ENCODE data around the gene CRYBG3.

CRYBG3 gene

GRCh38 chr3:97971679-97972567 lies 150.1 kb downstream of the CRYBG3 start, which contains the start of gene RIOX2 (continued):
- TF ChIP-seq BCL11B (tag by site-specific recombination; IDR thresholded peaks at IDR 0.05; ENCODE audit: low read depth) (no peak), FEZF1 (tag by site-specific recombination; IDR thresholded peaks at IDR 0.05) (no peak), MYNN (tag by site-specific recombination; IDR thresholded peaks at IDR 0.05; ENCODE audit: borderline replicate concordance) (no peak), ZNF248 (tag by site-specific recombination; IDR thresholded peaks at IDR 0.05) (no peak), ZNF214 (tag by site-specific recombination; IDR thresholded peaks at IDR 0.05; ENCODE audit: borderline replicate concordance) (no peak), ZNF148 (tag by site-specific recombination; IDR thresholded peaks at IDR 0.05; ENCODE audit: borderline replicate concordance) (no peak), ZNF621 (tag by site-specific recombination; IDR thresholded peaks at IDR 0.05) (no peak), ZNF701 (tag by site-specific recombination; IDR thresholded peaks at IDR 0.05) (no peak), ZNF114 (tag by site-specific recombination; IDR thresholded peaks at IDR 0.05) (no peak), ZNF324 (tag by site-specific recombination; IDR thresholded peaks at IDR 0.05) (no peak), ZNF19 (tag by site-specific recombination; IDR thresholded peaks at IDR 0.05; ENCODE audit: low read depth) (no peak), ZNF341 (tag by site-specific recombination; IDR thresholded peaks at IDR 0.05; ENCODE audit: low read depth) (peak; percentile 23; the same call in 1 of the 2 replicates), KLF16 (tag by site-specific recombination; IDR thresholded peaks at IDR 0.05) (0 out of 2 replicates have a peak, but pooled peaks have one; percentile 30), ZNF645 (tag by site-specific recombination; IDR thresholded peaks at IDR 0.05) (no peak), MZF1 (tag by site-specific recombination; IDR thresholded peaks at IDR 0.05; ENCODE audit: borderline replicate concordance) (no peak), ZNF510 (tag by site-specific recombination; IDR thresholded peaks at IDR 0.05; ENCODE audit: insufficient replicate concordance) (no peak), OSR2 (tag by site-specific recombination; IDR thresholded peaks at IDR 0.05) (no peak), SCRT1 (tag by site-specific recombination; IDR thresholded peaks at IDR 0.05; ENCODE audit: borderline replicate concordance) (peak; percentile 83)
- TF ChIP-seq, protein P1, sequence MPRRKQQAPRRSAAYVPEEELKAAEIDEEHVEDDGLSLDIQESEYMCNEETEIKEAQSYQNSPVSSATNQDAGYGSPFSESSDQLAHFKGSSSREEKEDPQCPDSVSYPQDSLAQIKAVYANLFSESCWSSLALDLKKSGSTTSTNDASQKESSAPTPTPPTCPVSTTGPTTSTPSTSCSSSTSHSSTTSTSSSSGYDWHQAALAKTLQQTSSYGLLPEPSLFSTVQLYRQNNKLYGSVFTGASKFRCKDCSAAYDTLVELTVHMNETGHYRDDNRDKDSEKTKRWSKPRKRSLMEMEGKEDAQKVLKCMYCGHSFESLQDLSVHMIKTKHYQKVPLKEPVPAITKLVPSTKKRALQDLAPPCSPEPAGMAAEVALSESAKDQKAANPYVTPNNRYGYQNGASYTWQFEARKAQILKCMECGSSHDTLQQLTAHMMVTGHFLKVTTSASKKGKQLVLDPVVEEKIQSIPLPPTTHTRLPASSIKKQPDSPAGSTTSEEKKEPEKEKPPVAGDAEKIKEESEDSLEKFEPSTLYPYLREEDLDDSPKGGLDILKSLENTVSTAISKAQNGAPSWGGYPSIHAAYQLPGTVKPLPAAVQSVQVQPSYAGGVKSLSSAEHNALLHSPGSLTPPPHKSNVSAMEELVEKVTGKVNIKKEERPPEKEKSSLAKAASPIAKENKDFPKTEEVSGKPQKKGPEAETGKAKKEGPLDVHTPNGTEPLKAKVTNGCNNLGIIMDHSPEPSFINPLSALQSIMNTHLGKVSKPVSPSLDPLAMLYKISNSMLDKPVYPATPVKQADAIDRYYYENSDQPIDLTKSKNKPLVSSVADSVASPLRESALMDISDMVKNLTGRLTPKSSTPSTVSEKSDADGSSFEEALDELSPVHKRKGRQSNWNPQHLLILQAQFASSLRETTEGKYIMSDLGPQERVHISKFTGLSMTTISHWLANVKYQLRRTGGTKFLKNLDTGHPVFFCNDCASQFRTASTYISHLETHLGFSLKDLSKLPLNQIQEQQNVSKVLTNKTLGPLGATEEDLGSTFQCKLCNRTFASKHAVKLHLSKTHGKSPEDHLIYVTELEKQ (tag by site-specific recombination; IDR thresholded peaks at IDR 0.05; ENCODE audit: borderline replicate concordance) = no peak
- TF ChIP-seq, protein P2, sequence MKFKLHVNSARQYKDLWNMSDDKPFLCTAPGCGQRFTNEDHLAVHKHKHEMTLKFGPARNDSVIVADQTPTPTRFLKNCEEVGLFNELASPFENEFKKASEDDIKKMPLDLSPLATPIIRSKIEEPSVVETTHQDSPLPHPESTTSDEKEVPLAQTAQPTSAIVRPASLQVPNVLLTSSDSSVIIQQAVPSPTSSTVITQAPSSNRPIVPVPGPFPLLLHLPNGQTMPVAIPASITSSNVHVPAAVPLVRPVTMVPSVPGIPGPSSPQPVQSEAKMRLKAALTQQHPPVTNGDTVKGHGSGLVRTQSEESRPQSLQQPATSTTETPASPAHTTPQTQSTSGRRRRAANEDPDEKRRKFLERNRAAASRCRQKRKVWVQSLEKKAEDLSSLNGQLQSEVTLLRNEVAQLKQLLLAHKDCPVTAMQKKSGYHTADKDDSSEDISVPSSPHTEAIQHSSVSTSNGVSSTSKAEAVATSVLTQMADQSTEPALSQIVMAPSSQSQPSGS (tag by site-specific recombination; IDR thresholded peaks at IDR 0.05; ENCODE audit: low read depth) = peak; percentile 27; the same call in 1 of the 2 replicates
- TF ChIP-seq, protein P3, sequence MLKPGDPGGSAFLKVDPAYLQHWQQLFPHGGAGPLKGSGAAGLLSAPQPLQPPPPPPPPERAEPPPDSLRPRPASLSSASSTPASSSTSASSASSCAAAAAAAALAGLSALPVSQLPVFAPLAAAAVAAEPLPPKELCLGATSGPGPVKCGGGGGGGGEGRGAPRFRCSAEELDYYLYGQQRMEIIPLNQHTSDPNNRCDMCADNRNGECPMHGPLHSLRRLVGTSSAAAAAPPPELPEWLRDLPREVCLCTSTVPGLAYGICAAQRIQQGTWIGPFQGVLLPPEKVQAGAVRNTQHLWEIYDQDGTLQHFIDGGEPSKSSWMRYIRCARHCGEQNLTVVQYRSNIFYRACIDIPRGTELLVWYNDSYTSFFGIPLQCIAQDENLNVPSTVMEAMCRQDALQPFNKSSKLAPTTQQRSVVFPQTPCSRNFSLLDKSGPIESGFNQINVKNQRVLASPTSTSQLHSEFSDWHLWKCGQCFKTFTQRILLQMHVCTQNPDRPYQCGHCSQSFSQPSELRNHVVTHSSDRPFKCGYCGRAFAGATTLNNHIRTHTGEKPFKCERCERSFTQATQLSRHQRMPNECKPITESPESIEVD (tag by site-specific recombination; IDR thresholded peaks at IDR 0.05) = no peak
- TF ChIP-seq, protein P4, sequence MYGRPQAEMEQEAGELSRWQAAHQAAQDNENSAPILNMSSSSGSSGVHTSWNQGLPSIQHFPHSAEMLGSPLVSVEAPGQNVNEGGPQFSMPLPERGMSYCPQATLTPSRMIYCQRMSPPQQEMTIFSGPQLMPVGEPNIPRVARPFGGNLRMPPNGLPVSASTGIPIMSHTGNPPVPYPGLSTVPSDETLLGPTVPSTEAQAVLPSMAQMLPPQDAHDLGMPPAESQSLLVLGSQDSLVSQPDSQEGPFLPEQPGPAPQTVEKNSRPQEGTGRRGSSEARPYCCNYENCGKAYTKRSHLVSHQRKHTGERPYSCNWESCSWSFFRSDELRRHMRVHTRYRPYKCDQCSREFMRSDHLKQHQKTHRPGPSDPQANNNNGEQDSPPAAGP (tag by site-specific recombination; IDR thresholded peaks at IDR 0.05) = no peak
